CD4-positive, alpha-beta T cell (primary cell): ENCODE data around the gene COQ8B. TPM values are rescaled to one million over a fixed set of nuclear protein-coding genes. Genes with fewer than 3 reads are reported as not detected.

ENCODE experiments used
- ATAC-seq: fragments of 200-7000 bp; cut with Tn5 transposase; one replicate; pipeline ENCODE4 v1.10.0; 2022; ENCODE audit warnings: mild to moderate bottlenecking; ENCODE audit not compliant: poor library complexity
- CTCF ChIA-PET: fragments of 350-600 bp; sonication (Branson Sonifier 250); formaldehyde crosslinking; loops from one replicate; lab custom pipeline; 2021; ENCODE audit warnings: antibody characterized with exemption, inconsistent platforms; lab: Charles Lee
- POLR2A ChIA-PET: fragments of 350-600 bp; sonication (Branson Sonifier 250); formaldehyde crosslinking; loops from one replicate; lab custom pipeline; 2021; ENCODE audit warnings: antibody characterized with exemption, inconsistent platforms; lab: Charles Lee
- DNase-seq, 14 experiments: peaks; one replicate each; pipeline ENCODE4 v3.0.0-alpha.2; 2013 to 2020; ENCODE audit warnings: mixed read lengths in 2 of 14
- H3K27ac ChIP-seq, 2 donors: one replicate each; pipeline versions ENCODE4 v1.5.1 to v1.7.0; 2013; ENCODE audit warnings: low read length in 2 of 2, low read depth in 1 of 2, mild to moderate bottlenecking in 1 of 2
- H3K27me3 ChIP-seq, 2 experiments: 1 replicate in 1 of 2; 2 replicates in 1 of 2; pipeline versions ENCODE4 v1.6.1 to v1.7.0; 2013; ENCODE audit warnings: low read length in 2 of 2, control low read depth in 1 of 2, mild to moderate bottlenecking in 1 of 2, moderate library complexity in 1 of 2; ENCODE audit not compliant: insufficient read depth in 2 of 2, control insufficient read depth in 1 of 2
- H3K36me3 ChIP-seq: one replicate; pipeline ENCODE4 v1.6.1; 2013; ENCODE audit warnings: low read length, control low read depth; ENCODE audit not compliant: insufficient read depth
- H3K4me1 ChIP-seq: one replicate; pipeline ENCODE4 v1.6.1; 2013; ENCODE audit warnings: low read length, control low read depth; ENCODE audit not compliant: insufficient read depth
- H3K4me3 ChIP-seq: one replicate; pipeline ENCODE4 v1.5.1; 2013; ENCODE audit warnings: mild to moderate bottlenecking, low read length, moderate library complexity
- H3K9me3 ChIP-seq, 2 experiments: 1 replicate in 1 of 2; 2 replicates in 1 of 2; pipeline versions ENCODE4 v1.6.1 to v1.7.0; 2013; ENCODE audit warnings: low read length in 2 of 2, mild to moderate bottlenecking in 2 of 2, control low read depth in 1 of 2, moderate library complexity in 1 of 2; ENCODE audit not compliant: control insufficient read depth in 1 of 2, insufficient read depth in 1 of 2
- H3K27ac Mint-ChIP-seq: one replicate; pipeline ENCODE4 v1.8.0; 2020; ENCODE audit warnings: mixed read lengths
- H3K27me3 Mint-ChIP-seq: one replicate; pipeline ENCODE4 v1.8.0; 2021; ENCODE audit warnings: mixed read lengths
- H3K36me3 Mint-ChIP-seq: one replicate; pipeline ENCODE4 v1.8.0; 2021; ENCODE audit warnings: low read depth, mixed read lengths
- H3K4me1 Mint-ChIP-seq: one replicate; pipeline ENCODE4 v1.8.0; 2021; ENCODE audit warnings: low read depth, mixed read lengths
- H3K4me3 Mint-ChIP-seq: one replicate; pipeline ENCODE4 v1.8.0; 2020; ENCODE audit warnings: mild to moderate bottlenecking, mixed read lengths
- H3K9me3 Mint-ChIP-seq: one replicate; pipeline ENCODE4 v1.8.0; 2020; ENCODE audit warnings: mixed read lengths
- CTCF ChIP-seq: fragments of 200-600 bp; IDR thresholded peaks from one replicate; pipeline ENCODE4 v1.8.0; 2022; ENCODE audit warnings: antibody characterized with exemption, mild to moderate bottlenecking
- intact Hi-C, 2 experiments: fragments of 100-400 bp; cut with DNase I in 1 of 2; cut with micrococcal nuclease in 1 of 2; formaldehyde crosslinking; loops; one replicate each; pipeline versions ENCODE4 v1.15.1 to v1.9.0; 2023 to 2025; cut with DNase I, micrococcal nuclease
- total RNA-seq, 174 experiments: library from RNA in 2 of 174; stranded (reverse) in 2 of 174; gene quantifications; one replicate each; pipeline ENCODE4 v1.2.3 and lab custom pipeline; 2021 to 2026

Gene COQ8B
- total RNA-seq, 2 experiments from 2014 or later = 16.4 to 18.3 TPM

GRCh38 chr19:40703029-40703755 is 13.5 kb downstream of the COQ8B start:
- Histone ChIP-seq H3K27me3 (no peaks in the 10 kb centered on the region), H3K4me3 (no peak overlapping the region), H3K36me3 (peaks cover 71% of the 10 kb centered on the region), H3K4me1 (no peaks in the 10 kb centered on the region), H3K9me3 (no peaks in the 10 kb centered on the region), H3K27ac (no peak overlapping the region)
- ATAC-seq (no peak), DNase-seq (no peak)
- Mint-ChIP-seq H3K27ac (no peak overlapping the region), H3K4me1 (no peaks in the 10 kb centered on the region), H3K36me3 (peaks cover 70% of the 10 kb centered on the region), H3K9me3 (no peaks in the 10 kb centered on the region), H3K4me3 (no peak overlapping the region), H3K27me3 (no peaks in the 10 kb centered on the region)
- CTCF ChIA-PET = interaction anchor here (1.2 kb wide), 1 partner anchor 68 kb away, joined by 3 read pairs; no protein-coding TSS in a partner anchor
- POLR2A ChIA-PET = no interaction called here
- TF ChIP-seq CTCF = no peak
- intact Hi-C loops = no loop called here

DNA sequence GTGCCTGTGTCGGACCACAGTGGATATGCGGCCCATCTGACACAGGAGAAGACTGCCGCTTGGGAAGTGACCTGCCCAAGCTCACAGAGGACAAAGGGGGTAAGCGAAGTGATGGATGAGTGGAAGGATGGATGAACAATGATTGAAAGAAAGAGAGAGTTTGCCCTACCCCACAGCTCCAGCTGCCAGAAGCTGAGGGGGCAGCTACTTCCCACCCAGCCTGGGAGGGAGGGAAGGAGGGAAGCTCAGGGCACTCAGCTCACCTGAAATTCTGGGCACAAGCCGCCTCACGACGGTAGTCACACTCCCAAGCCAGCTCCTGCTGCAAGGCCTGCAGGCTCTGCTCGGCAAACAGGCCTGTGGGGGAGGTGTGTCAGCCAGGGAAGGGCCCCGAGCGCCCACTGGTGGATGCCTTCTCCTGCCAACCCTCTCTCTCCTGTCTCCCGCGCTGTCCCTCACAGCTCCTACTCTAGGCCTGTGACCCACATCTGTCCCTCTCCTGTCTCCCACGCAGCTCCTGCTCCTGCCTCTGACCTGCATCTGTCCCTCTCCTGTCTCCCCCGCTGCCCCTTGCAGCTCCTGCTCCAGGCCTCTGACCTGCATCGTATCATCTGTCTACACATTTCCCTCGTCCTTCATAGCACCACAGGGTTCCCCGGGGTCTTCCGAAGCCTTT is 14.2 kb downstream of the COQ8B start:
- CTCF ChIA-PET = no interaction called here
- no peak for TF ChIP-seq CTCF
- POLR2A ChIA-PET = no interaction called here

GRCh38 chr19:40701758-40702157 is 14.9 kb downstream of the COQ8B start:
- H3K4me1 ChIP-seq = no peaks in the 10 kb centered on the region
- ATAC-seq (no peak), DNase-seq (no peak)
- H3K27me3 Mint-ChIP-seq = no peaks in the 10 kb centered on the region
- H3K36me3 Mint-ChIP-seq = peaks cover 58% of the 10 kb centered on the region
- no peaks in the 10 kb centered on the region for H3K9me3 ChIP-seq
- ChIA-PET CTCF (interaction anchor here (0.6 kb wide), 1 partner anchor 926 kb away, joined by 3 read pairs; no protein-coding TSS in a partner anchor), POLR2A (no interaction called here)
- no peak overlapping the region for H3K4me3 Mint-ChIP-seq
- H3K27ac ChIP-seq = no peak overlapping the region
- intact Hi-C loops = no loop called here
- no peaks in the 10 kb centered on the region for H3K4me1 Mint-ChIP-seq
- H3K27ac Mint-ChIP-seq = no peak overlapping the region
- no peaks in the 10 kb centered on the region for H3K9me3 Mint-ChIP-seq
- no peak overlapping the region for H3K4me3 ChIP-seq
- no peak for TF ChIP-seq CTCF
- no peaks in the 10 kb centered on the region for H3K27me3 ChIP-seq
- peaks cover 62% of the 10 kb centered on the region for H3K36me3 ChIP-seq

More for the DNA sequence above, 14.2 kb downstream of the COQ8B start:
- Histone ChIP-seq H3K9me3 (no peaks in the 10 kb centered on the region), H3K27ac (no peak overlapping the region), H3K36me3 (peaks cover 64% of the 10 kb centered on the region), H3K4me3 (no peak overlapping the region), H3K4me1 (no peaks in the 10 kb centered on the region), H3K27me3 (no peaks in the 10 kb centered on the region)
- H3K4me1 Mint-ChIP-seq = no peaks in the 10 kb centered on the region
- H3K36me3 Mint-ChIP-seq = peaks cover 62% of the 10 kb centered on the region
- no peaks in the 10 kb centered on the region for H3K9me3 Mint-ChIP-seq
- H3K4me3 Mint-ChIP-seq = no peak overlapping the region
- intact Hi-C loops = no loop called here
- no peak for DNase-seq
- no peak overlapping the region for H3K27ac Mint-ChIP-seq
- H3K27me3 Mint-ChIP-seq = no peaks in the 10 kb centered on the region
- ATAC-seq = no peak
